T1000 (cell line): ENCODE results near the gene DELE1.

ENCODE experiments used
- DNase-seq: peaks from one replicate; lab custom pipeline; 2025; ENCODE audit warnings: mixed read lengths; lab: John Stamatoyannopoulos, UW

The DELE1 gene

GRCh38 chr5:141926434-141926833 is 2.8 kb downstream of the DELE1 start:
- no peak for DNase-seq

GRCh38 chr5:141928051-141928450 is 4.4 kb downstream of the DELE1 start:
- DNase-seq: no peak

- no peak for DNase-seq
Measured at GRCh38 chr5:141929398-141930058, 5.9 kb downstream of the DELE1 start.

- DNase-seq: no peak
Measured at GRCh38 chr5:141931694-141932093, 8.0 kb downstream of the DELE1 start.

- no peak for DNase-seq
Measured at GRCh38 chr5:141933151-141933550, 9.5 kb downstream of the DELE1 start.

GRCh38 chr5:141934099-141934844 is 10.6 kb downstream of the DELE1 start:
- no peak for DNase-seq

- no peak for DNase-seq
Measured at GRCh38 chr5:141935538-141935937, 11.9 kb downstream of the DELE1 start.

GRCh38 chr5:141940695-141941271 is 17.1 kb downstream of the DELE1 start:
- DNase-seq: no peak

GRCh38 chr5:141941307-141941706 is 17.6 kb downstream of the DELE1 start:
- DNase-seq: no peak

- DNase-seq: no peak
Measured at GRCh38 chr5:141941779-141942178, 18.1 kb downstream of the DELE1 start.

GRCh38 chr5:141942185-141942857 is 18.6 kb downstream of the DELE1 start:
- DNase-seq: no peak

- no peak for DNase-seq
Measured at GRCh38 chr5:141944076-141944475, 20.4 kb downstream of the DELE1 start.

GRCh38 chr5:141945511-141946051 is 21.9 kb downstream of the DELE1 start:
- no peak for DNase-seq

GRCh38 chr5:141947316-141947715 is 23.6 kb downstream of the DELE1 start:
- DNase-seq: no peak

- no peak for DNase-seq
Measured at GRCh38 chr5:141948812-141949211, 25.1 kb downstream of the DELE1 start.

GRCh38 chr5:141949511-141949910 is 25.8 kb downstream of the DELE1 start:
- DNase-seq: no peak

- no peak for DNase-seq
Measured at GRCh38 chr5:141950207-141951005, 26.7 kb downstream of the DELE1 start.

- DNase-seq: no peak
Measured at GRCh38 chr5:141951332-141951781, 27.7 kb downstream of the DELE1 start.

- DNase-seq: no peak
Measured at GRCh38 chr5:141952020-141952419, 28.3 kb downstream of the DELE1 start.

GRCh38 chr5:141954194-141954593 is 30.5 kb downstream of the DELE1 start:
- DNase-seq: no peak

GRCh38 chr5:141957367-141957996 is 33.8 kb downstream of the DELE1 start:
- no peak for DNase-seq
